GM12864 (cell line): ENCODE measurements around the gene NELL2.

Experiments
- DNase-seq: peaks from one replicate; pipeline ENCODE4 v3.0.0-alpha.2; 2011; ENCODE audit warnings: low read depth
- H3K4me3 ChIP-seq: 2 replicates; pipeline ENCODE4 v1.5.1; 2011; ENCODE audit warnings: mild to moderate bottlenecking, low read depth, low read length, control low read depth
- CTCF ChIP-seq: IDR thresholded peaks from 2 replicates; pipeline ENCODE4 v1.5.1; 2011; ENCODE audit warnings: low read depth, mild to moderate bottlenecking, moderate library complexity, low read length, control low read depth, inconsistent platforms; ENCODE audit errors: missing control alignments

NELL2 gene

GRCh38 chr12:44655846-44656245 is 220.3 kb downstream of the NELL2 start:
- no peak for TF ChIP-seq CTCF
- DNase-seq: no peak
- no peak overlapping the region for H3K4me3 ChIP-seq

GRCh38 chr12:44654646-44655639 is 221.2 kb downstream of the NELL2 start:
- no peak overlapping the region for H3K4me3 ChIP-seq
- no peak for TF ChIP-seq CTCF
- DNase-seq: no peak

GRCh38 chr12:44653861-44654527 is 222.1 kb downstream of the NELL2 start:
- no peak overlapping the region for H3K4me3 ChIP-seq
- DNase-seq: no peak
- TF ChIP-seq CTCF: no peak

GRCh38 chr12:44649693-44650092 is 226.4 kb downstream of the NELL2 start:
- H3K4me3 ChIP-seq: no peak overlapping the region
- no peak for DNase-seq
- no peak for TF ChIP-seq CTCF

- DNase-seq: no peak
- no peak overlapping the region for H3K4me3 ChIP-seq
- no peak for TF ChIP-seq CTCF
Observed at GRCh38 chr12:44647917-44648690, 228.0 kb downstream of the NELL2 start.

GRCh38 chr12:44640427-44641190 is 235.5 kb downstream of the NELL2 start:
- DNase-seq: no peak
- H3K4me3 ChIP-seq: no peak overlapping the region
- no peak for TF ChIP-seq CTCF
